ENCODE results near the gene CCL14. TPM values are rescaled to one million over a fixed set of nuclear protein-coding genes. Genes with fewer than 3 reads are reported as not detected.

The CCL14 gene
- total RNA-seq, 1 experiment from 2014 or later: not detected

DNA sequence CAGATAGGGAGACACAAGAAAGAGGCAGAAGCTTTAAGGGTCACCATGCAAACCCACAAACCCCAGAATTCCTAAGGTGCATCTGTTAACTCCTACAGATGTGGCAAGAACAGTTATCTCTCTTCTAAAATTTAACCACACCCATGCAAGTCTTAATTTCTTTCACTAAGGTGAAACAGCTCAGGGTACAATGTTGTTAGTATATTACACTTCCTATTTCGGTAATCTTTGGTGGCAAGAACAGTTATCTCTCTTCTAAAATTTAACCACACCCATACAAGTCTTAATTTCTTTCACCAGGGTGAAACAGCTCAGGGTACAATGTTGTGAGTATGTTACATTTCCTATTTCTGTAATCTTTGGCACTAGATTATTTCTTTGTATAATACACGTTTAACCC, 24.7 kb upstream of the CCL14 start:
- H2BK120ac ChIP-seq (ENCODE audit: low read depth, low read length, poor library complexity, severe bottlenecking): no peak overlapping the region
- no peak overlapping the region for H2BK12ac ChIP-seq (ENCODE audit: insufficient read length, low read depth, low read length)
- Mint-ChIP-seq H3K36me3 (ENCODE audit: insufficient read depth in 1 of 3, low read depth in 3 of 3) (peaks cover 0 to 6% (median 5%) of the 10 kb centered on the region in 3 experiments; a peak in 6 of 7 replicates), H3K27me3 (ENCODE audit: low read depth) (peaks cover 16% of the 10 kb centered on the region), H3K4me3 (no peak overlapping the region), H3K9me3 (peaks cover 48 to 55% of the 10 kb centered on the region in 2 experiments), H3K4me1 (no peaks in the 10 kb centered on the region), H3K27ac (no peak overlapping the region)
- H2BK15ac ChIP-seq (ENCODE audit: low read depth, low read length): no peak overlapping the region
- no peak overlapping the region for H3K18ac ChIP-seq (ENCODE audit: insufficient read length, low read depth, low read length)
- H4K8ac ChIP-seq (replicated peaks; ENCODE audit: insufficient read length, low read depth, low read length): no peak overlapping the region
- H3K9me3 ChIP-seq (ENCODE audit: control insufficient read depth, low read depth, low read length): no peaks in the 10 kb centered on the region
- H3K27ac ChIP-seq (ENCODE audit: insufficient read length, low read depth, low read length): no peak overlapping the region
- no peak overlapping the region for H3K56ac ChIP-seq (ENCODE audit: insufficient read length, low read depth, low read length)
- no peaks in the 10 kb centered on the region for H3K23me2 ChIP-seq (ENCODE audit: insufficient read length, low read depth, low read length, poor library complexity, severe bottlenecking)
- no peaks in the 10 kb centered on the region for H3K79me2 ChIP-seq (ENCODE audit: insufficient read depth, low read length)
- H2BK20ac ChIP-seq (ENCODE audit: low read depth, low read length, poor library complexity, severe bottlenecking): no peak overlapping the region
- H4K20me1 ChIP-seq (ENCODE audit: control insufficient read depth, insufficient read depth, insufficient read length): no peaks in the 10 kb centered on the region
- H2BK5ac ChIP-seq (ENCODE audit: insufficient read length, low read length): no peak overlapping the region
- no peak overlapping the region for H2AFZ ChIP-seq (ENCODE audit: low read length)
- H3K4ac ChIP-seq (ENCODE audit: low read depth, low read length): no peak overlapping the region
- no peaks in the 10 kb centered on the region for H3K79me1 ChIP-seq (ENCODE audit: insufficient read depth, low read depth, low read length, poor library complexity, severe bottlenecking)
- H4K91ac ChIP-seq (ENCODE audit: insufficient read length, low read depth, low read length): no peak overlapping the region
- no peak overlapping the region for H3K4me2 ChIP-seq (ENCODE audit: insufficient read depth, insufficient read length, low read length)
- no peak overlapping the region for H3T11ph ChIP-seq (ENCODE audit: low read length)
- no peak overlapping the region for H3K14ac ChIP-seq (ENCODE audit: insufficient read depth, low read length)
- WGBS (ENCODE audit: extremely low coverage, insufficient read length, low lambda C conversion rate): no CpG with 5 or more reads among the region's 2 CpGs
- H3K9ac ChIP-seq (ENCODE audit: extremely low read depth, insufficient read length, low read length): no peak overlapping the region
- no peak overlapping the region for H3K23ac ChIP-seq (ENCODE audit: insufficient read length, low read depth, low read length)
- no peak overlapping the region for H4K5ac ChIP-seq (ENCODE audit: insufficient read length, low read depth, low read length)
- TF ChIP-seq, protein P1, sequence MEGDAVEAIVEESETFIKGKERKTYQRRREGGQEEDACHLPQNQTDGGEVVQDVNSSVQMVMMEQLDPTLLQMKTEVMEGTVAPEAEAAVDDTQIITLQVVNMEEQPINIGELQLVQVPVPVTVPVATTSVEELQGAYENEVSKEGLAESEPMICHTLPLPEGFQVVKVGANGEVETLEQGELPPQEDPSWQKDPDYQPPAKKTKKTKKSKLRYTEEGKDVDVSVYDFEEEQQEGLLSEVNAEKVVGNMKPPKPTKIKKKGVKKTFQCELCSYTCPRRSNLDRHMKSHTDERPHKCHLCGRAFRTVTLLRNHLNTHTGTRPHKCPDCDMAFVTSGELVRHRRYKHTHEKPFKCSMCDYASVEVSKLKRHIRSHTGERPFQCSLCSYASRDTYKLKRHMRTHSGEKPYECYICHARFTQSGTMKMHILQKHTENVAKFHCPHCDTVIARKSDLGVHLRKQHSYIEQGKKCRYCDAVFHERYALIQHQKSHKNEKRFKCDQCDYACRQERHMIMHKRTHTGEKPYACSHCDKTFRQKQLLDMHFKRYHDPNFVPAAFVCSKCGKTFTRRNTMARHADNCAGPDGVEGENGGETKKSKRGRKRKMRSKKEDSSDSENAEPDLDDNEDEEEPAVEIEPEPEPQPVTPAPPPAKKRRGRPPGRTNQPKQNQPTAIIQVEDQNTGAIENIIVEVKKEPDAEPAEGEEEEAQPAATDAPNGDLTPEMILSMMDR (conservative IDR thresholded peaks at IDR 0.05): no peak
- no peaks in the 10 kb centered on the region for H3K27me3 ChIP-seq (ENCODE audit: insufficient read depth, low read length)
- H3K4me1 ChIP-seq (ENCODE audit: insufficient read depth, low read length): no peaks in the 10 kb centered on the region
- H2AK5ac ChIP-seq (ENCODE audit: insufficient read length, low read length): no peak overlapping the region
- no peak for DNase-seq

Measured in H9 (cell line).